ES-I3 (cell line): Measurements from ENCODE around the gene INKA2.

Experiments
- H3K36me3 ChIP-seq: 2 replicates; pipeline ENCODE4 v1.6.1; 2013; ENCODE audit warnings: mild to moderate bottlenecking, low read length, control low read depth, moderate library complexity; ENCODE audit not compliant: insufficient read depth
- H3K4me1 ChIP-seq: 2 replicates; pipeline ENCODE4 v1.6.1; 2013; ENCODE audit warnings: mild to moderate bottlenecking, control low read depth, low read length; ENCODE audit not compliant: insufficient read depth
- H3K9ac ChIP-seq: 2 replicates; pipeline ENCODE4 v1.6.1; 2013; ENCODE audit warnings: low read depth, mild to moderate bottlenecking, low read length, moderate library complexity
- H3K9me3 ChIP-seq: 2 replicates; pipeline ENCODE4 v1.6.1; 2013; ENCODE audit warnings: mild to moderate bottlenecking, low read length, moderate library complexity; ENCODE audit not compliant: control insufficient read depth, insufficient read depth

INKA2 gene

GRCh38 chr1:111739194-111739924, at the start of gene INKA2:
TSS of gene INKA2 (minus strand) at chr1:111739395. CDS start at chr1:111739242, 153 bp downstream.
- H3K4me1 ChIP-seq: peaks cover 33% of the 10 kb centered on the region
- H3K36me3 ChIP-seq: no peaks in the 10 kb centered on the region; the same call in 1 of the 2 replicates
- no peaks in the 10 kb centered on the region for H3K9me3 ChIP-seq
- peak within 1 kb of the TSS; percentile 94 for H3K9ac ChIP-seq

GRCh38 chr1:111786669-111787207, 47.5 kb upstream of the INKA2 start:
- Histone ChIP-seq H3K9me3 (no peaks in the 10 kb centered on the region), H3K36me3 (no peaks in the 10 kb centered on the region; the same call in 1 of the 2 replicates), H3K9ac (no peak overlapping the region), H3K4me1 (0 out of 2 replicates have a peak, but pooled peaks cover 1% of the 10 kb centered on the region)

GRCh38 chr1:111784273-111784901, 45.2 kb upstream of the INKA2 start:
- no peaks in the 10 kb centered on the region for H3K4me1 ChIP-seq

GRCh38 chr1:111779546-111779945, 40.4 kb upstream of the INKA2 start:
- Histone ChIP-seq H3K4me1 (peaks cover 10% of the 10 kb centered on the region; the same call in 1 of the 2 replicates), H3K9me3 (no peaks in the 10 kb centered on the region; the same call in 1 of the 2 replicates), H3K9ac (no peak overlapping the region), H3K36me3 (no peaks in the 10 kb centered on the region)

More at GRCh38 chr1:111784273-111784901, 45.2 kb upstream of the INKA2 start:
- Histone ChIP-seq H3K9ac (no peak overlapping the region), H3K9me3 (no peaks in the 10 kb centered on the region), H3K36me3 (no peaks in the 10 kb centered on the region; the same call in 1 of the 2 replicates)

- H3K9ac ChIP-seq: no peak overlapping the region
- peaks cover 10% of the 10 kb centered on the region; the same call in 1 of the 2 replicates for H3K4me1 ChIP-seq
- no peaks in the 10 kb centered on the region for H3K36me3 ChIP-seq
- no peaks in the 10 kb centered on the region; the same call in 1 of the 2 replicates for H3K9me3 ChIP-seq
Observed at GRCh38 chr1:111778541-111779051, 39.4 kb upstream of the INKA2 start.

GRCh38 chr1:111778066-111778465, 38.9 kb upstream of the INKA2 start:
- H3K9ac ChIP-seq: no peak overlapping the region
- peaks cover 10% of the 10 kb centered on the region; the same call in 1 of the 2 replicates for H3K4me1 ChIP-seq
- H3K9me3 ChIP-seq: no peaks in the 10 kb centered on the region; the same call in 1 of the 2 replicates
- H3K36me3 ChIP-seq: no peaks in the 10 kb centered on the region

GRCh38 chr1:111777301-111777700, 38.1 kb upstream of the INKA2 start:
- Histone ChIP-seq H3K9ac (no peak overlapping the region), H3K4me1 (peaks cover 10% of the 10 kb centered on the region; the same call in 1 of the 2 replicates), H3K36me3 (no peaks in the 10 kb centered on the region), H3K9me3 (no peaks in the 10 kb centered on the region; the same call in 1 of the 2 replicates)

GRCh38 chr1:111776861-111777260, 37.7 kb upstream of the INKA2 start:
- H3K9me3 ChIP-seq: no peaks in the 10 kb centered on the region; the same call in 1 of the 2 replicates
- peaks cover 10% of the 10 kb centered on the region; the same call in 1 of the 2 replicates for H3K4me1 ChIP-seq
- H3K9ac ChIP-seq: no peak overlapping the region
- no peaks in the 10 kb centered on the region for H3K36me3 ChIP-seq

- H3K36me3 ChIP-seq: no peaks in the 10 kb centered on the region
- H3K9me3 ChIP-seq: no peaks in the 10 kb centered on the region; the same call in 1 of the 2 replicates
Observed at GRCh38 chr1:111776391-111776790, 37.2 kb upstream of the INKA2 start.

GRCh38 chr1:111775966-111776365, 36.8 kb upstream of the INKA2 start:
- no peaks in the 10 kb centered on the region; the same call in 1 of the 2 replicates for H3K9me3 ChIP-seq
- H3K4me1 ChIP-seq: peaks cover 10% of the 10 kb centered on the region; the same call in 1 of the 2 replicates
- H3K9ac ChIP-seq: no peak overlapping the region
- no peaks in the 10 kb centered on the region for H3K36me3 ChIP-seq

More at GRCh38 chr1:111776391-111776790, 37.2 kb upstream of the INKA2 start:
- Histone ChIP-seq H3K4me1 (peaks cover 10% of the 10 kb centered on the region; the same call in 1 of the 2 replicates), H3K9ac (no peak overlapping the region)

- Histone ChIP-seq H3K36me3 (peaks cover 14% of the 10 kb centered on the region), H3K4me1 (peaks cover 2% of the 10 kb centered on the region; the same call in 1 of the 2 replicates), H3K9ac (no peak overlapping the region), H3K9me3 (no peaks in the 10 kb centered on the region)
Observed at GRCh38 chr1:111770916-111771315, 31.7 kb upstream of the INKA2 start.

- Histone ChIP-seq H3K9me3 (no peaks in the 10 kb centered on the region), H3K9ac (no peak overlapping the region), H3K4me1 (no peaks in the 10 kb centered on the region), H3K36me3 (peaks cover 20% of the 10 kb centered on the region)
Observed at GRCh38 chr1:111769517-111770146, 30.4 kb upstream of the INKA2 start.

- no peaks in the 10 kb centered on the region for H3K4me1 ChIP-seq
- H3K9ac ChIP-seq: no peak overlapping the region
- H3K9me3 ChIP-seq: no peaks in the 10 kb centered on the region
- H3K36me3 ChIP-seq: peaks cover 21% of the 10 kb centered on the region
Observed at GRCh38 chr1:111768625-111769024, 29.4 kb upstream of the INKA2 start.

GRCh38 chr1:111768023-111768422, 28.8 kb upstream of the INKA2 start:
- H3K9ac ChIP-seq: no peak overlapping the region
- no peaks in the 10 kb centered on the region for H3K4me1 ChIP-seq
- H3K36me3 ChIP-seq: peaks cover 21% of the 10 kb centered on the region
- H3K9me3 ChIP-seq: no peaks in the 10 kb centered on the region
